ENCODE data around the gene NYAP2.

Gene NYAP2

GRCh38 chr2:225584796-225585195 lies 185.3 kb downstream of the NYAP2 start:
- Mint-ChIP-seq H3K27me3 (peaks cover 8% of the 10 kb centered on the region), H3K9me3 (no peaks in the 10 kb centered on the region), H3K4me3 (no peak overlapping the region), H3K36me3 (ENCODE audit: low read depth) (no peaks in the 10 kb centered on the region), H3K27ac (no peak overlapping the region), H3K4me1 (ENCODE audit: low read depth) (no peaks in the 10 kb centered on the region)

GRCh38 chr2:225590932-225591331 lies 191.4 kb downstream of the NYAP2 start:
- H3K27ac Mint-ChIP-seq: no peak overlapping the region
- no peaks in the 10 kb centered on the region for H3K4me1 Mint-ChIP-seq (ENCODE audit: low read depth)
- H3K9me3 Mint-ChIP-seq: no peaks in the 10 kb centered on the region
- H3K27me3 Mint-ChIP-seq: peaks cover 4% of the 10 kb centered on the region
- no peak overlapping the region for H3K4me3 Mint-ChIP-seq
- no peaks in the 10 kb centered on the region for H3K36me3 Mint-ChIP-seq (ENCODE audit: low read depth)

GRCh38 chr2:225597911-225598310 lies 198.4 kb downstream of the NYAP2 start:
- Mint-ChIP-seq H3K4me1 (ENCODE audit: low read depth) (no peaks in the 10 kb centered on the region), H3K36me3 (ENCODE audit: low read depth) (no peaks in the 10 kb centered on the region), H3K27ac (no peak overlapping the region), H3K4me3 (no peak overlapping the region), H3K27me3 (peaks cover 2% of the 10 kb centered on the region), H3K9me3 (no peaks in the 10 kb centered on the region)

GRCh38 chr2:225598426-225598825 lies 198.9 kb downstream of the NYAP2 start:
- H3K27me3 Mint-ChIP-seq: peaks cover 2% of the 10 kb centered on the region
- no peak overlapping the region for H3K27ac Mint-ChIP-seq
- H3K4me3 Mint-ChIP-seq: no peak overlapping the region
- H3K4me1 Mint-ChIP-seq (ENCODE audit: low read depth): no peaks in the 10 kb centered on the region
- no peaks in the 10 kb centered on the region for H3K9me3 Mint-ChIP-seq
- H3K36me3 Mint-ChIP-seq (ENCODE audit: low read depth): no peaks in the 10 kb centered on the region

GRCh38 chr2:225598897-225599296 lies 199.4 kb downstream of the NYAP2 start:
- H3K4me3 Mint-ChIP-seq: no peak overlapping the region
- peaks cover 2% of the 10 kb centered on the region for H3K27me3 Mint-ChIP-seq
- H3K27ac Mint-ChIP-seq: no peak overlapping the region

GRCh38 chr2:225599856-225600255 lies 200.3 kb downstream of the NYAP2 start:
- Mint-ChIP-seq H3K4me1 (ENCODE audit: low read depth) (no peaks in the 10 kb centered on the region), H3K9me3 (no peaks in the 10 kb centered on the region), H3K36me3 (ENCODE audit: low read depth) (no peaks in the 10 kb centered on the region)

More at GRCh38 chr2:225598897-225599296, 199.4 kb downstream of the NYAP2 start:
- Mint-ChIP-seq H3K4me1 (ENCODE audit: low read depth) (no peaks in the 10 kb centered on the region), H3K9me3 (no peaks in the 10 kb centered on the region), H3K36me3 (ENCODE audit: low read depth) (no peaks in the 10 kb centered on the region)

GRCh38 chr2:225600444-225600843 lies 200.9 kb downstream of the NYAP2 start:
- Mint-ChIP-seq H3K9me3 (no peaks in the 10 kb centered on the region), H3K27me3 (no peaks in the 10 kb centered on the region)

More at GRCh38 chr2:225599856-225600255, 200.3 kb downstream of the NYAP2 start:
- no peak overlapping the region for H3K4me3 Mint-ChIP-seq
- no peak overlapping the region for H3K27ac Mint-ChIP-seq
- no peaks in the 10 kb centered on the region for H3K27me3 Mint-ChIP-seq

GRCh38 chr2:225600865-225601264 lies 201.4 kb downstream of the NYAP2 start:
- Mint-ChIP-seq H3K4me3 (no peak overlapping the region), H3K4me1 (ENCODE audit: low read depth) (no peaks in the 10 kb centered on the region), H3K36me3 (ENCODE audit: low read depth) (no peaks in the 10 kb centered on the region), H3K9me3 (no peaks in the 10 kb centered on the region), H3K27ac (no peak overlapping the region), H3K27me3 (no peaks in the 10 kb centered on the region)

More at GRCh38 chr2:225600444-225600843, 200.9 kb downstream of the NYAP2 start:
- no peak overlapping the region for H3K4me3 Mint-ChIP-seq
- no peak overlapping the region for H3K27ac Mint-ChIP-seq
- H3K36me3 Mint-ChIP-seq (ENCODE audit: low read depth): no peaks in the 10 kb centered on the region
- H3K4me1 Mint-ChIP-seq (ENCODE audit: low read depth): no peaks in the 10 kb centered on the region

GRCh38 chr2:225602205-225602604 lies 202.7 kb downstream of the NYAP2 start:
- no peaks in the 10 kb centered on the region for H3K27me3 Mint-ChIP-seq
- H3K27ac Mint-ChIP-seq: no peak overlapping the region
- H3K4me1 Mint-ChIP-seq (ENCODE audit: low read depth): no peaks in the 10 kb centered on the region
- H3K9me3 Mint-ChIP-seq: no peaks in the 10 kb centered on the region
- H3K36me3 Mint-ChIP-seq (ENCODE audit: low read depth): no peaks in the 10 kb centered on the region
- H3K4me3 Mint-ChIP-seq: no peak overlapping the region

GRCh38 chr2:225608136-225608535 lies 208.6 kb downstream of the NYAP2 start:
- no peaks in the 10 kb centered on the region for H3K36me3 Mint-ChIP-seq (ENCODE audit: low read depth)
- H3K27ac Mint-ChIP-seq: no peak overlapping the region
- H3K4me1 Mint-ChIP-seq (ENCODE audit: low read depth): no peaks in the 10 kb centered on the region
- no peaks in the 10 kb centered on the region for H3K9me3 Mint-ChIP-seq
- no peaks in the 10 kb centered on the region for H3K27me3 Mint-ChIP-seq
- H3K4me3 Mint-ChIP-seq: no peak overlapping the region

- no peak overlapping the region for H3K27ac Mint-ChIP-seq
- no peaks in the 10 kb centered on the region for H3K27me3 Mint-ChIP-seq
- H3K9me3 Mint-ChIP-seq: no peaks in the 10 kb centered on the region
- no peaks in the 10 kb centered on the region for H3K4me1 Mint-ChIP-seq (ENCODE audit: low read depth)
- H3K36me3 Mint-ChIP-seq (ENCODE audit: low read depth): no peaks in the 10 kb centered on the region
- no peak overlapping the region for H3K4me3 Mint-ChIP-seq
Measured at GRCh38 chr2:225612636-225613035, 213.1 kb downstream of the NYAP2 start.

GRCh38 chr2:225614915-225615314 lies 215.4 kb downstream of the NYAP2 start:
- no peaks in the 10 kb centered on the region for H3K27me3 Mint-ChIP-seq
- no peaks in the 10 kb centered on the region for H3K36me3 Mint-ChIP-seq (ENCODE audit: low read depth)
- no peak overlapping the region for H3K4me3 Mint-ChIP-seq
- H3K4me1 Mint-ChIP-seq (ENCODE audit: low read depth): no peaks in the 10 kb centered on the region
- no peaks in the 10 kb centered on the region for H3K9me3 Mint-ChIP-seq
- H3K27ac Mint-ChIP-seq: no peak overlapping the region

GRCh38 chr2:225615514-225615913 lies 216.0 kb downstream of the NYAP2 start:
- no peaks in the 10 kb centered on the region for H3K9me3 Mint-ChIP-seq
- no peak overlapping the region for H3K27ac Mint-ChIP-seq
- H3K36me3 Mint-ChIP-seq (ENCODE audit: low read depth): no peaks in the 10 kb centered on the region
- H3K4me3 Mint-ChIP-seq: no peak overlapping the region
- H3K27me3 Mint-ChIP-seq: no peaks in the 10 kb centered on the region
- H3K4me1 Mint-ChIP-seq (ENCODE audit: low read depth): no peaks in the 10 kb centered on the region

GRCh38 chr2:225616372-225616771 lies 216.9 kb downstream of the NYAP2 start:
- H3K36me3 Mint-ChIP-seq (ENCODE audit: low read depth): no peaks in the 10 kb centered on the region
- no peaks in the 10 kb centered on the region for H3K4me1 Mint-ChIP-seq (ENCODE audit: low read depth)

GRCh38 chr2:225616848-225617247 lies 217.3 kb downstream of the NYAP2 start:
- Mint-ChIP-seq H3K36me3 (ENCODE audit: low read depth) (no peaks in the 10 kb centered on the region), H3K27ac (no peak overlapping the region), H3K9me3 (no peaks in the 10 kb centered on the region), H3K27me3 (no peaks in the 10 kb centered on the region), H3K4me3 (no peak overlapping the region), H3K4me1 (ENCODE audit: low read depth) (no peaks in the 10 kb centered on the region)

More at GRCh38 chr2:225616372-225616771, 216.9 kb downstream of the NYAP2 start:
- no peaks in the 10 kb centered on the region for H3K27me3 Mint-ChIP-seq
- H3K27ac Mint-ChIP-seq: no peak overlapping the region
- H3K4me3 Mint-ChIP-seq: no peak overlapping the region
- no peaks in the 10 kb centered on the region for H3K9me3 Mint-ChIP-seq

GRCh38 chr2:225620227-225620626 lies 220.7 kb downstream of the NYAP2 start:
- Mint-ChIP-seq H3K27me3 (no peaks in the 10 kb centered on the region), H3K27ac (no peak overlapping the region), H3K4me1 (ENCODE audit: low read depth) (no peaks in the 10 kb centered on the region), H3K4me3 (no peak overlapping the region), H3K36me3 (ENCODE audit: low read depth) (no peaks in the 10 kb centered on the region), H3K9me3 (no peaks in the 10 kb centered on the region)

Data from stimulated activated naive CD8-positive, alpha-beta T cell treated with anti-CD3 and anti-CD28 coated beads, Interleukin-15, Interleukin-2, amounts not matched to agents 100 ng/mL and 50 ng/mL, for 24 hours (primary cell).